ENCODE measurements around the gene STARD10.

The STARD10 gene

GRCh38 chr11:72742513-72743320 lies 51.1 kb downstream of the STARD10 start:
- no peak for DNase-seq

- no peak for DNase-seq
Measured at GRCh38 chr11:72741849-72742512, 51.9 kb downstream of the STARD10 start.

- no peak for DNase-seq
Measured at GRCh38 chr11:72741429-72741833, 52.4 kb downstream of the STARD10 start.

GRCh38 chr11:72740562-72741428 lies 53.1 kb downstream of the STARD10 start:
- DNase-seq, result no peak

GRCh38 chr11:72740060-72740424 lies 53.8 kb downstream of the STARD10 start:
- DNase-seq, result no peak

- DNase-seq, result no peak
Measured at GRCh38 chr11:72739240-72740059, 54.4 kb downstream of the STARD10 start.

- no peak for DNase-seq
Measured at GRCh38 chr11:72738199-72739141, 55.4 kb downstream of the STARD10 start.

GRCh38 chr11:72737336-72737735 lies 56.5 kb downstream of the STARD10 start:
- DNase-seq, result no peak

- no peak for DNase-seq
Measured at GRCh38 chr11:72736452-72737069, 57.3 kb downstream of the STARD10 start.

- DNase-seq, result no peak
Measured at GRCh38 chr11:72735495-72736027, 58.3 kb downstream of the STARD10 start.

GRCh38 chr11:72732329-72732728 lies 61.5 kb downstream of the STARD10 start:
- DNase-seq, result no peak

GRCh38 chr11:72730737-72731136 lies 63.1 kb downstream of the STARD10 start:
- no peak for DNase-seq

- DNase-seq, result no peak
Measured at GRCh38 chr11:72730243-72730642, 63.6 kb downstream of the STARD10 start.

GRCh38 chr11:72727521-72727920 lies 66.3 kb downstream of the STARD10 start:
- DNase-seq, result no peak

GRCh38 chr11:72726266-72727220 lies 67.3 kb downstream of the STARD10 start:
- no peak for DNase-seq

GRCh38 chr11:72725724-72726028 lies 68.2 kb downstream of the STARD10 start:
- DNase-seq, result no peak

- DNase-seq, result peak; percentile 77
Measured at GRCh38 chr11:72724851-72725723, 68.8 kb downstream of the STARD10 start.

- DNase-seq, result no peak
Measured at GRCh38 chr11:72724021-72724551, 69.8 kb downstream of the STARD10 start.

All from NCI-H345 (cell line).